TTC549 (cell line): ENCODE measurements around the gene DNAJB8.

Experiments
- FAIRE-seq: peaks from 2 replicates; lab custom pipeline; 2012; peaks lifted over from hg19 to GRCh38; lab: Jason Lieb, UNC

The DNAJB8 gene

DNA sequence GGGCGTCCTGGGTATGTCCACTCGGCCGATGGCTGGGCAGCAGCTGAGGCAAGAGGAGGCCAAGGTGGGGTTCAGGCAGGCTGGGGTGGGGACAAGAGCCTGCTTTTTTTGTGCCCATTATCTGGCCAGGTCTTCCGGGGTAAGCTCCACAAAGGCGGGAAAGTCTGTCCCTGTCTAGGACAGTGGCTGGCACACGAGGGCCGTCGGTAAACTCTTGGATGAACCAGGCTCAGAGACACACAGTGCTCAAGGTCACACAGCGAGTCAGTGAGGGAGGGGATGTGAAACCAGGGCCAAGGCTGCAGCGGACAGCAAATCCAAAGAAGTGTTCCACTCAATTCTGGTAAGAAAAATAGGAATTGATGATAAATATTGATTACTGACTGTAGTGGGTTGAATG, 2.9 kb downstream of the DNAJB8 start:
- no peak for FAIRE-seq

DNA sequence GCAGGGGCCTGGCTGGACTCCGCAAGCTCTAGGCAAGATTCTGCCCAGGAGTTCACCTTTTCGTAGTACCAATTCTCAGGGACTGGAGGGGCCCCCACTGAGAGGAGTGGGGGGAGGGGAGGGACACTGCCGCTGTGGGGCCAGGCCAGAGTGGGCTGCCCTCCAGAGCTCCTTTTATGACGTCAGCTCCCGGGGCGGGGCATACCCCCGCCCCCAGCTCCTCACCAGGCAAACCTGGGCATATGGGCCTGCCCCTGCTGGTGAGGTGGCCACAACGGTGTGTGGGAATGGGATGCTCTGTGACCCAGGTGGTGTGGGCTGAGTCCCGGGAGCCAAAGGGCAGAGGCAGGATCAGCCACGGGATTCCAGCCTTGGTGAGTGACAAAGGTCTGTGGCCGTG, 3.3 kb downstream of the DNAJB8 start:
- no peak for FAIRE-seq

DNA sequence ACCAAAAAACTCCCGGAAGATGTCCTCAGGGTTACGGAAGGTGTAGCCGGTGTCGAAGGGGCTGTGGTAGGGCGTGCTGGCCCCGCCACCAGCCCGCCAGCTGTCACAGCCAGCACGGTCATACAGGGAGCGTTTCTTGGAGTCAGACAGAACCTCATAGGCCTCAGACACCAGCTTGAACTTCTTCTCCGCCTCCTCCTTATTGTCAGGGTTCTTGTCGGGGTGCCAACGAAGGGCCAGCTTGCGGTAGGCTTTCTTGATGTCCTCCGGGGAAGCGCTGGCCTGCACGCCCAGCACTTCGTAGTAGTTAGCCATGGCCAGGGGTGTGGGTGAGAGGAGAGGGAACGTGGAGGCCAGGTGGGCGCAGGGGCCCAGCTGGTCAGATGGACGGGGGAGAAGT, 3.8 kb downstream of the DNAJB8 start:
- no peak for FAIRE-seq

DNA sequence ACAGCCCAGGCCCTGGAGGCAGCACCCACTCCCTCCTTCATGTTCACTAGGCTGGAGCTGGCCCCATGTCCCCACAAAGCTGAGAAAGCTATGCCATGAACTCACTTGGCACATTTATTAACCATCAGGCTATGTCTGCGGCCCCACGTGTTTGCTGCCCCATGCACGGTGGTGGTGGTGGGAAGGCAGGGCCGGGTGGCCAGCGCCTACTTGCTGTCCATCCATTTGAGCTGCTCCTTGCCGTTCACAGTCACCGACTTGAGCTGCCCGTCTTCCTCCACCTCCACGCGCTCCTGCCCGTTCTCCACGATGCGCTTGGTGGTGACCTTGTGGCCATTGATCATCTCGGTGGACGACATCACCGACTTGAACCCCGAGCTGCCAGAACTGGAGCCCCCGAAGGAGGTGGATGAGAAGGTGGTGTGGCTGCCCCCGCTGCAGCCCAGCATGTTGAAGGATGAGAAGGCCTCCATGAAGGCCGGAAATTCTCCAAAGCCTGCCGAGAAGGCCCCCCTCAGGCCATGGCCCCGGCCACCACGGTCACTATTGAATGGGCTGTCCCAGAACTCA, 4.3 kb downstream of the DNAJB8 start:
- FAIRE-seq: no peak

DNA sequence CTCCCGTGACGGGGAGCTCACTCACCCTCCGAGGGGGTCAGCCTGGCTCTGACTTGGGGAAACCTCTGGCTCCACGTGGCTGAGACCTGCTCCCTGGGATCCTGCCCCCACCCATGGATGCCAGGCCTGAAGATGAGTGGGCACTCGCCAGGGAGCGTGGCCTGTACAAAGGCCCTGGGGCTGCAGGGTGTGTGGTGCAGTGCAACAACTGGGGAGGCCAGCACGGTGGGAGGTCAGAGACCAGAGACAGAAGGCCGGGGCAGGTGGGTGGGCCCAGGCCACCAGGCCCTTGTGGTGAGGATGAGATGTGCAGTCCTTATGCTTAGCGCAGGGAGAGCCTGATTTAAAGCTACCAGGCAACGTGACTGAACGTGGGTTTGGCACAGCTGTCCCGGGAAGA, 5.0 kb downstream of the DNAJB8 start:
- no peak for FAIRE-seq

DNA sequence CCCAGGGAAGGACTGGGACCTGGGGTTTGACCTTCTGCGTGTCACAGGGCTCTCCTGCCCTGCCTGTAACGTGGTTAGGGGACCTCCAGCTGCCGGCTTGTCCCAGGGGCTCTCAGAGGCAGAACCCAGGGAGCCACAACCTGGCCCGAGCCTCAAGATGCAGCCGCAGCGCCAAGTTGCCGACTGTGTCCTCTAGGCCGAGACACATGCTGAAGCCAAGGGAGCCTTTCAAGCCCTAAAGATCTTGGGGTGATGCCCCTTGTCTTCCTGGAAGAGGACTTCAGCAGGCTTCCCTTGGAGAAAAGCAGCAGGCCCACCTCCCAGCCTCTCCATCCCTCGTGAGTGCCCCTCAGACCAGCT, 7.2 kb downstream of the DNAJB8 start:
- no peak for FAIRE-seq

DNA sequence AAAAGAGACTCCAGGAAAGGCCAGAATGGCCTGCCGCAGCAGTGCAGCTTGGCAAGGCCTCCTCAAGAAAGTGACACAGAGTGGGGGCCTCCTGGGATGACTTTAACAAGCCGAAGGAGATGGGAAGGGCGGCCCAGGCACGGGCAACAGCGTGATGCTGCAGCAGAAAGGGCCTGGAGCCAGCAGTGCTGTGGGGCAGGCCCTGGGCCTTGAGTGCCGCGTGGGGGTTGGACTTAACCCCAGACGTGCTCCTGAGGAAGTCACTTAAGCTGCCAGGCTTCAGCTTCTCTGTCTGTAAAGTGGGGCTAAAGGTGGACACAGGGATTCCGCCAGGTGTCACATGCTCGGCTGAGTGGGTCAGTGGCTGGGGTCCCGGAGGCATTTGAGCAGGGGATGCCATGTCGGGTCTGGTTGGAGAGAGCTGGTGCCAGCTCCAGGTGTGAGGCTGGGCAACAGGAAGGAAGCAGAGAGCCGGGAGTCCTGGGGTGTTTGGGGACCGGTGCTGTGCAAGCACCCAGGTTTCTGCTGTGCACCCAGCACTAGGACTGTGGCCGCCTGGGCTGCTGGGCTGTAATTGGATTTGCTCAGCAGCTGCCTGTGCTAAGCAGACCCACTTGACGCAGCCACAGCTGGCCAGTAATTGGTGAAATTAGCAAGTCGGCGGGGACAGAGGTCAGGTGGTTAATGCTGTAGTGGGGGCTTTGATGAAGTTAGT, 7.8 kb downstream of the DNAJB8 start:
- FAIRE-seq: no peak

DNA sequence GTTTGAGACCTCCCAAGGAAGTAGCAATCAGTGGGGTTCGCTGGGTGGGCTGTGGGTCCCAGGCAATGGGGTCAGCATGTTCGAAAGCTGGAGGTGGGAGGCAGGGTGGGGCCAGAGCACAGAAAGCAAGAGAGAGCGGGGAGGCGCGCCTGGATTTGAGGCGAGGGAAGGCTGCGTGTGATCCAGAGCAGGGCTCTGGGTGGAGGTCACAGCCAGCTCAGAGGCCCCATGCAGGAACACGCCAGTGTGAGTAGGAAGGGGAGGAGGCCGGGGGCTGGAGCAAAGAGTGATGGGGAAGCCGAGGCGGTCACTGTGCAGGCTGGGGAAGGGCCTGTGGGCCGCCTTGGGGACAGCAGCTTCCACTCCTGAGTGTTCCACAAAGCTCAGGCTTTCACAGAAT, 8.8 kb downstream of the DNAJB8 start:
- FAIRE-seq: no peak

DNA sequence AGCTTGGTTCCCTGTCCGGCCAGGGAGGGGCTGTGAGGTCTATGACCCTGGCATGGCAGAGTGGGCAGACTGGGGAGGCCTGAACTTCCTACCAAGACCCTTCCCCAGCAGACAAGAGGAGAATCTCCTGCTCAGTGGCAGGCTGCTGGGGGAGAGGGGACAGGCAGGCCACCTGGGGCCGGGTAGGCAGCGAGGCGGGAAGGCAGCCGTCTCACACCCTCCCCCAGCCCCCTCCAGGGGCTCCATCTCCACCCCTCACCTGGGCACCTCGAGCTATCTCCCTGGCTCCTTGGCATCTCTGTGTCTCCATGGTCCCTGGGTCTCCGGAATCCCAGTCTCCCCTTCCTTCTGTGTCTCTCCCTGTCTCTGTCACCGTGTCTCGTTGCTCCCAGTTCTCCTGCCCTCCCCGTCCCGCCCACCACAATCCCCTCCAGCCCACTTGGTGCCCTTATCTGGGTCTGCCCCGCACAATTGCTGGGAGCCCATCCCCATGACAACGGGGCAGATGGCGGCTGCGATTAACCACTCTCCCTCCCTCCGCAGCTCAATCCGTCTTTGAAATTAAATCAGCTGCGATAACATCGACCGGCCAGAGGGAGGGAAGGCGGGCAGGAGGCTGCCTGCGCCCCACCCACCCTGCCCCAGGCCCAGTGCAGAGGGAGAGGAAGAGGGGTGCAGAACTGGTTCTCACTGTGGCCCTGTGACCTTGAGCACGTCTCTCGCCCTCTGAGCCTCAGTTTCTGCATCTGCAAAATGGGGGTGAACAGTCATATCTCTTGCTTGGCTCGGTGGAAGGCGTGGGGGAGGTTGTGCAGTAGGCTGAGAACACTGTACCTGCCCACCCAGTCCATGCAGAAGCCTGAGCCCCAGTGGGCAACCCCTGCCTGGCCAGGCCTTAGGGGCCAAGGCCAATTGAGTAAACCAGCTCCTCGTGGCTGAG, 9.6 kb downstream of the DNAJB8 start:
- FAIRE-seq: no peak

DNA sequence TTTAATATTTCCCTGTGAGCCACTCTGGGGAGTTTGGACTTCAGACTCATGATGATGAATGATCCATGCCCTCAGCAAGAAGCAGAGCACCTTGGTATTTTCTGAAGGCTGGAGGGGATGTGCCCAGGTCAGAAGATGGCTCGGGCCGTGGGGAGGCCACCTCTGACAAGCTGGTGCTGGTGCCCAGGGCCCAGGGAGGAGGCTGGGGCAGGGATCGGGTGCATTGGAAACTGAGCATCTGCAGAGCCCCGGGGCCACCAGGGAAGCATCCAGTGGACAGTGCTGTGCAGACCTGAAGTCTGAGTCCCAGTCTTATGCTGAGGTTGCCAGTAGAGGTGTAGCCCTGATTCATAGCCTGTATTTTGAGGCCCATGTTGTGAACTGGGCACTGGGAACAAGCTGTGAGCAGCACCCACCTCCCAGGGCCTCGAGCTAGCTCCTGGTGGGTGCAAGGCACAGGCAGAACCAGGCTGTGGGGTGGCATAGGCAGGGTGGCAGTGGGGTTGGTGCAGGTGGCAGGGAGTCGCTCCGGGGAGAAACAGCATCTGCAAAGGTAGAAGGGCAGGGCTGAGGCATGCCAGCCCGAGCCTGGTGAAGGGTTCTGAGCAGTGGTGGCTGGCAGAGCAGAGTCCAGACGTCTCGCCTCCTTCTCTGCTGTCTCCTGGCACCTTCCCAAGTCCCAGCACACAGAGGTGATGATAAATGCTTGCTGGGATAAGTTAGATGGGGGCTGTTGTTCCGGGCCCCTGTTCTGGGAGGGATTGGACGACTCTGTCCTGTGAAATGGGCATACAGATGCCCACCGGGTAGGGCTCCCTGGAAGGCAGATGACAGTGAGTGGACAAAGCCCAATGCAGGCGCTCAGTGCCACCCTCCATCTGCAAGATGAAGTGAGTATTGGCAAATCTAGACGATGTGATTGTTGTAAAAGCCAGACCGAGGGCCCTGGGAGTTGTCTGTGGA, 10.6 kb downstream of the DNAJB8 start:
- no peak for FAIRE-seq

DNA sequence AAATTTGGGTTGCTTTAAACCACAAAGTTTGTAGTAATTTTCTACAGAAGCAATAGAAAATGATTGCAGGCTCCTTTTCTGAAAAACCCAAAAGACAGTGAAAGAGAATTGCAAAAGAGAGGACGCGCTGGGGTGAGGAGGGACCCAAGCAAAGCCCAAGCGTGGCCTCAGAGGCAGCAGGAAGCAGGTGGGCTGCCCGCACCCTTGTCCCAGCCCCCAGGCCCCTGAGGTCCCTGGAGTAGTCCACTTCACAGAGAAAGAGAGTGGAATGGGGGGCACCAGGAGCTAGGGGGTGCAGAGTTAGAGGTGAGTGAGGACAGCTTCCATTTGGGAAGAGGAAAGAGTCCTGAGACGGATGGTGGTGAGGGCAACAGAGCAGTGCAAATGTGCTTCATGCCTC, 11.6 kb downstream of the DNAJB8 start:
- FAIRE-seq: no peak

DNA sequence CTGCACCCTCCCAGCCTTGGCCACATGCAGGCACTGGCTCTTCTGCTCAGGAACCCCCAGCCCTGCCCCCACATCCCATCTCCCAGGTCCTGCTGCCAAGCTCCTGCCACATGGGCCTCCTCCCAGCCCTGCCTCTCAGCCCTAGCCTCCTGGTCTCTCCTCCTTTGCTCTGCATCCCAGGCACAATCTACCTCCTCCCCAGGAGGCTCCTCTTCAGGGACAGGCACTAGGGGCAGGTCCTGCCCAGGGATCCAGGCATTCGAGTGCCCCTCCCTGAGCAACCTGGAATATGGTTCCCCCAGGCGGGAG, 12.4 kb downstream of the DNAJB8 start:
- FAIRE-seq: no peak

DNA sequence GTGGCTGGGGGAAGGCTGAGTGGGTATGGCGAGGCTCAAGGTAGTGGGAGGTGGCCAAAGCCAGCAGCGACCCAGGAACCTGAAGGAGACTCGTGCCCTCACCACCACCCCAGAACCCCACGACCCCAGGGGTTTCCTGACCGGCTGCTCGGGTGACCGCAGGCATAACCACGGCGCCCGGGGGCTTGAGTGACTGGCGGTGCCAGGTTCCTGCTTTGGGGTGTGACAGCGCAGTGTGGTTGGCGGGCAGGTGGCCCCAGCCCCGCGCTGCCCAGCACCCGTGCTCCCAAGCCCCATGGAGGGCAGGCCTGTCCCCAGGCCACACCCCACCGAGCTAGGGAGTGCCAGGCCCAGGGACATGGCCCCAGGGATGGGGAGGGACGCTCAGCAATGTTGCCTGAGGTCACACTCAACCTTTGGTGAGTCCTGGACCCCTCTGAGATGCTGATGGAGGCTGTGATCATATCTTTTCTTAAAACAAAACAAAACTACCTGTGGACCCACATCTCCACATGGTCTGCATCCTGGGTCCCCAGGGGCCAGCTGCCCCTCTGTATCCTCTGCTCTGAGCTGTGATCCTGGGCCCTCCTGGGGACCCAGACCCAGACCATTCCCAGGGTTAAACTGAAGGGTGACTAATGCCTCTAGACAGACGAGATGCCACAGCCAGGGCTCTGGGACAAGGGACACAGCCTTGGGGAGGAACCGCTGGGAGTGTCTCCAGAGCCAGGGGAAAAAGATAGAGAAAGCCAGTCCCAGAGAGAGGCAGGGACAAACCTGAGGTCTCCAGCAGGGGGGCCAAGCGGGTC, 13.0 kb downstream of the DNAJB8 start:
- FAIRE-seq: no peak

DNA sequence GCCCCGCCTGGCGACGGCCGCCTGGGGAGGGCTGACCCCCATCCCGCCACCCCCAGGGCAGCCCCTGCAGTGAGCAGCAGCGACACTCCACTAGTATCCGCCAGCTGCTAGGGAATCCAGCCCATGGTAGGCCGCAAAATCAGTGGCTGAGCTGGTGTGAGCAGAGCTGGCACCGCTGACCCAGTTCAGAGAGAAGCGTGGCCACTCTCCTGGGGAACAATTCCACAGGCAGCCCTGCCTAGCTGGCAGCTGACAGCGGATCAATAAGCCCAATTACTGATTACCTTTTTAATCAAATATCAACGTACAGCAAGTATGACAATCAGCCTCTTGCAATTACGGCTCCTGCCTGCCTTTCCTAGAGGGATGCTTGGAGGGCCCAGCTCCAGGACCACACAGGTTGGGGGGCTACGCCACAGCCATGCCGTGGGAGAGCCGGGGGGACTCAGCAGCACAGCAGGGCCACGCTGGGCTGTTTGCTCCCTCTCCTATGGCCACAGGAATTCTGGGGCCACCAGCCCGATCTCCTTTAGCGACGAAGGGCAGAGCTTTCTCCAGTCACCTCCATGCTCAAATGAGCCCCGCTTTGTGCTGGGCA, 13.9 kb downstream of the DNAJB8 start:
- FAIRE-seq: no peak

DNA sequence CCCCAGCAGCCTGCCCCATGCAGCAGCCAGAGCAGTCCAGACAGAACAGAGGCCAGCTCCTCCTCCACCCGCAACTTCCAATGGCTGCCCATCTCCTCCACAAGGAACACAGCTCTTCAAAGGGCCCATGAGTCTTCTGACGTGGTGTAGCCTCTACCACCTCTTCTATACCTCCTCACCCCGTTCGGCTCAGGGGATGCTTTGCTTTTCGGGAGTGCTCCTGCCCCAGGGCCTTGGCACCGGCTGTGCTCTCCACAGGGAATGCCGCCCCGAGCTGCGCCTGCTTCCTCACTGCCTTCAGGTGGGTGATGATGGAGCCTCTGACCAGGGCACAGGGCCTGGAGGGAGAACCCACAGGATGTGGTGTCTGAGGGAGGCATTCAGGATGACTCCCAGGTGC, 14.6 kb downstream of the DNAJB8 start:
- FAIRE-seq: no peak

DNA sequence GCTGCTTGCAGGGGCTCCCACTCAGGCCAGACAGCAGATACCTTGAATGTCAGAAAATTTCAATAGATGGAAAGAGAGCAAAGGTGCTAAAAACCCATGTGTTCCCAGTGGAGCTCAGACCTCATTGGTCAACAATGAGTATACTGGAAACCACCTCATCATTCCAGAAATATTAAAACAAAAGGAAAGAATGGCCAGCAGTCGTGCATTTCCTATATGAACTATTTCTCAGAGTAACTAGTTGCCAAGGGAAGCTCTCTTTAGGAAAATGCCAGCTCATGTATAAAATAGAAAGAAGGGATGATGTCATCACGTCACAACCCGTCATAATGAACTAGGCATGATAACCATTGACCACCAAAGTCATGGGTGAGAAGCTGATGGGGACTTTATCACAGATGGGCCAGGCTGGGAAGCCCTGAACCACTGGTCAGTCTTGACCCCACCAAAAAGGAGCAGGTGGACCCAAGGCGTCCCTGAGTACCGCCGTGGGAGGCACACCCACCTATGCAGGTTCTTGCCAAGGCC, 17.5 kb downstream of the DNAJB8 start:
- FAIRE-seq: no peak

DNA sequence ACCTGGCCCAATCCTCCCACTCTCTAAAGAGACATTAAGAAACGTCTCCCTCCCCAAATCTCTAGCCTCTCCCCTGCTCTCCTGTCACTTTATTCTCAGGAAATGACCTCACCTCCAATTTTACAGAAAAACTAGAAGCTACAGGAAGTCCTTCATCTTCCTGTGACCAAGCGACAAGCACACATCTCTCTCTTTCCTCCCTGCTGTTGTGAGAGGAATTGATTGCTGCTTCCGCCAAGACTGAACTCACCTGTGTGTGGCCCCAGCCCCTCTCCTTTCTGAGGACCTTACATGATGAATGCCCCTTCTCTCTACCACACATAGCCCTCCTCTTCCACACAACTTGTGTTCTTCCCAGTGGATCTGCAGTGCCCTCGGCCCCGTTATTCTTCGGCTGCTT, 18.2 kb downstream of the DNAJB8 start:
- FAIRE-seq: no peak

DNA sequence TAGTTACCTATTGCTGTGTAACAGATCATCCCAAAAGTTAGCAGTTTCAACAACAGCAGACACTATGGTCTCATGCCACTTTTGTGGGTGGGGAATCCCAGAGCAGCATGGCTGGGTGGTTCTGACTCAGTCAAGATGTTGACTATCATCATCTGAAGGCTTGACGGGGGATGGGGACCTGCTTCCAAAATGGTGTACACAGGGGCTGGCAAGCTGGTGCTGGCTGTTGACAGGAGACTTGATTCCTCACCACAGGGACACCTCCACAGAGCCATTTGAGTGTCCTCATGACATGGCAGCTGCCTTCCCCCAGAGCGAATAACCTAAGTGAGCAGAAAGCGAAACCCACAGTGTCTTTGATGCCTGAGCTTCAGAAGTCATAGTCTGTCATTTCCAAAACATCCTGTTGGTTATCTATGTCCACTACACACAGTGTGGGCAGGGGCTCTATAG, 19.1 kb downstream of the DNAJB8 start:
- FAIRE-seq: no peak

DNA sequence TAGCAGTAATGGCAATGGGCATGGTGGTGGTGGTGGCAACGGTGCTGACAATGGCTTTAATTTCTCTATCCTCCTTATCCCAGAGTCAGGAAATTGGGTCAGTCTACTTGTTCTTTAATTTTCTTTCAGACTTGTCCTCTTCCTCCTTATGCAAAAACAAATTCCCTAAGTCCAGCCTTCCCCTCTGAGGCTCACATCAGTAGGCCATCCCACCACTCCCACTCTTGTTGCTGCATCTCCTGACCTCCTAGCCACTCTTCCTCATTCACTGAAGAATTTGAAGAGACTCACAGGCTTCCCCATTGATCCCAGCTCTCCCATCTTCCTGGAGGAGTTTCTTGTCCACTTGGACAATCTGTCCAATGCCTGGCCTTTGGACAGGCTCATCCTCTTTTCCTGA, 19.9 kb downstream of the DNAJB8 start:
- no peak for FAIRE-seq

DNA sequence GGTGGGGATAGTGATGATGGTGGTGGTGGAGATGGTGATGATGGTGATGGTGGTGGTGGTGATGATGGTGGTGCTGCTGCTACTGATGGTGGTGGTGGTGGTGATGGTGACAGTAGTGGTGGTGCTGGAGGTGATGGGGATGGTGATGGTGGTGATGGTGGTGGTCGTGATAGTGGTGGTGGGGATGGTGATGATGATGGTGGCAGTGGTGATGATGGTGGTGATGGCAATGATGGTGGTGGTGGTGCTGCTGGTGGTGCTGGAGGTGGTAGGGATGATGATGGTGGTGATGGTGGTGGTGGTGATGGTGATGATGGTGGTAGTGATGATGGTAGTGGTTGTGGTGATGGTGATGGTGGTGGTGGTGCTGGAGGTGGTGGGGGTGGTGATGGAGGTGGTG, 21.3 kb downstream of the DNAJB8 start:
- FAIRE-seq: no peak

DNA sequence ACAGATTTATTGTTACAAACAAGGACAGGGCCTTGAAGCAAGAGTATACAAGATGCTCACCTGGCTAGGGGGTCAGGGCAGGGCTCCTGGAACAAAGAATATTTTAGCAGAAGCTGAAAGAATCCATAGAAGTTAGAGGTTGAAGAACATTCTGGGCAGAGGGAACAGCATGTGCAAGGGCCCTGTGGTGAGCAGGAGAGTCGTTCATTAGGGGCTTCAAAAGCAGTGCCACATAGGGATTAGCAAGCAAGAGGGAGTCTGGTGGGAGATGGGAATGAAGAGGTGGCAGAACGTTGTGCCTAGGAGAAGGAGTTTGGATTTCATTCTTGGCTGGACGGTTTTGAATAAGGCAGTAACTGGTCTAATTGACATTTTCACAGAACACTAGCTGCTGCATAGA, 22.9 kb downstream of the DNAJB8 start:
- FAIRE-seq: no peak
